ENCODE data around the gene CSNK1E. TPM values are rescaled to one million over a fixed set of nuclear protein-coding genes. Genes with fewer than 3 reads are reported as not detected.

The CSNK1E gene
- total RNA-seq, 1 donor from 2014 or later, result 160 TPM

GRCh38 chr22:38258895-38259294 lies 58.3 kb downstream of the CSNK1E start:
- no peak for DNase-seq (ENCODE audit: low spot score)
- Mint-ChIP-seq H3K4me3 (ENCODE audit: low read depth) (no peak overlapping the region), H3K27me3 (ENCODE audit: low read depth) (no peaks in the 10 kb centered on the region), H3K4me1 (ENCODE audit: low read depth) (peaks cover 7% of the 10 kb centered on the region), H3K27ac (no peak overlapping the region), H3K36me3 (ENCODE audit: low read depth) (no peaks in the 10 kb centered on the region), H3K9me3 (no peaks in the 10 kb centered on the region)
- intact Hi-C loops (cut with micrococcal nuclease), result no loop called here

GRCh38 chr22:38257650-38258250 lies 59.5 kb downstream of the CSNK1E start:
- H3K9me3 Mint-ChIP-seq, result no peaks in the 10 kb centered on the region
- no peak overlapping the region for H3K27ac Mint-ChIP-seq
- peaks cover 7% of the 10 kb centered on the region for H3K4me1 Mint-ChIP-seq (ENCODE audit: low read depth)
- no peak for DNase-seq (ENCODE audit: low spot score)
- no peak overlapping the region for H3K4me3 Mint-ChIP-seq (ENCODE audit: low read depth)
- H3K27me3 Mint-ChIP-seq (ENCODE audit: low read depth), result no peaks in the 10 kb centered on the region
- H3K36me3 Mint-ChIP-seq (ENCODE audit: low read depth), result no peaks in the 10 kb centered on the region
- intact Hi-C loops (cut with micrococcal nuclease), result no loop called here

- Mint-ChIP-seq H3K36me3 (ENCODE audit: low read depth) (no peaks in the 10 kb centered on the region), H3K4me3 (ENCODE audit: low read depth) (no peak overlapping the region), H3K27me3 (ENCODE audit: low read depth) (no peaks in the 10 kb centered on the region), H3K27ac (no peak overlapping the region), H3K4me1 (ENCODE audit: low read depth) (peaks cover 5% of the 10 kb centered on the region), H3K9me3 (no peaks in the 10 kb centered on the region)
- intact Hi-C loops (cut with micrococcal nuclease), result no loop called here
- DNase-seq (ENCODE audit: low spot score), result no peak
Observed at GRCh38 chr22:38257181-38257580, 60.1 kb downstream of the CSNK1E start.

- Mint-ChIP-seq H3K4me1 (ENCODE audit: low read depth) (peaks cover 2% of the 10 kb centered on the region), H3K4me3 (ENCODE audit: low read depth) (no peak overlapping the region), H3K27ac (no peak overlapping the region), H3K36me3 (ENCODE audit: low read depth) (no peaks in the 10 kb centered on the region), H3K9me3 (no peaks in the 10 kb centered on the region), H3K27me3 (ENCODE audit: low read depth) (no peaks in the 10 kb centered on the region)
- intact Hi-C loops (cut with micrococcal nuclease), result no loop called here
- no peak for DNase-seq (ENCODE audit: low spot score)
Observed at GRCh38 chr22:38255697-38256096, 61.5 kb downstream of the CSNK1E start.

- Mint-ChIP-seq H3K4me1 (ENCODE audit: low read depth) (peaks cover 2% of the 10 kb centered on the region), H3K27me3 (ENCODE audit: low read depth) (no peaks in the 10 kb centered on the region), H3K9me3 (no peaks in the 10 kb centered on the region), H3K36me3 (ENCODE audit: low read depth) (no peaks in the 10 kb centered on the region), H3K4me3 (ENCODE audit: low read depth) (no peak overlapping the region), H3K27ac (no peak overlapping the region)
- intact Hi-C loops (cut with micrococcal nuclease), result no loop called here
- DNase-seq (ENCODE audit: low spot score), result no peak
Observed at GRCh38 chr22:38251341-38251692, 65.9 kb downstream of the CSNK1E start.

- Mint-ChIP-seq H3K27me3 (ENCODE audit: low read depth) (no peaks in the 10 kb centered on the region), H3K36me3 (ENCODE audit: low read depth) (no peaks in the 10 kb centered on the region), H3K9me3 (no peaks in the 10 kb centered on the region), H3K27ac (no peak overlapping the region), H3K4me1 (ENCODE audit: low read depth) (peaks cover 2% of the 10 kb centered on the region), H3K4me3 (ENCODE audit: low read depth) (no peak overlapping the region)
- DNase-seq (ENCODE audit: low spot score), result no peak
- intact Hi-C loops (cut with micrococcal nuclease), result no loop called here
Observed at GRCh38 chr22:38250643-38251340, 66.4 kb downstream of the CSNK1E start.

GRCh38 chr22:38249803-38250642 lies 67.2 kb downstream of the CSNK1E start:
- H3K27me3 Mint-ChIP-seq (ENCODE audit: low read depth), result no peaks in the 10 kb centered on the region
- intact Hi-C loops (cut with micrococcal nuclease), result no loop called here
- no peaks in the 10 kb centered on the region for H3K36me3 Mint-ChIP-seq (ENCODE audit: low read depth)
- H3K4me1 Mint-ChIP-seq (ENCODE audit: low read depth), result no peaks in the 10 kb centered on the region
- H3K27ac Mint-ChIP-seq, result no peak overlapping the region
- DNase-seq (ENCODE audit: low spot score), result no peak
- no peaks in the 10 kb centered on the region for H3K9me3 Mint-ChIP-seq
- no peak overlapping the region for H3K4me3 Mint-ChIP-seq (ENCODE audit: low read depth)

- no peaks in the 10 kb centered on the region for H3K4me1 Mint-ChIP-seq (ENCODE audit: low read depth)
- no peak overlapping the region for H3K27ac Mint-ChIP-seq
- no peaks in the 10 kb centered on the region for H3K9me3 Mint-ChIP-seq
- DNase-seq (ENCODE audit: low spot score), result no peak
- intact Hi-C loops (cut with micrococcal nuclease), result no loop called here
- H3K36me3 Mint-ChIP-seq (ENCODE audit: low read depth), result no peaks in the 10 kb centered on the region
- no peak overlapping the region for H3K4me3 Mint-ChIP-seq (ENCODE audit: low read depth)
- H3K27me3 Mint-ChIP-seq (ENCODE audit: low read depth), result no peaks in the 10 kb centered on the region
Observed at GRCh38 chr22:38249301-38249700, 67.9 kb downstream of the CSNK1E start.

GRCh38 chr22:38248280-38248679 lies 69.0 kb downstream of the CSNK1E start:
- Mint-ChIP-seq H3K36me3 (ENCODE audit: low read depth) (peaks cover 7% of the 10 kb centered on the region), H3K4me3 (ENCODE audit: low read depth) (no peak overlapping the region), H3K4me1 (ENCODE audit: low read depth) (no peaks in the 10 kb centered on the region), H3K27me3 (ENCODE audit: low read depth) (no peaks in the 10 kb centered on the region), H3K27ac (no peak overlapping the region), H3K9me3 (no peaks in the 10 kb centered on the region)
- intact Hi-C loops (cut with micrococcal nuclease), result no loop called here
- DNase-seq (ENCODE audit: low spot score), result no peak

GRCh38 chr22:38247713-38248112 lies 69.5 kb downstream of the CSNK1E start:
- no peak for DNase-seq (ENCODE audit: low spot score)
- Mint-ChIP-seq H3K4me1 (ENCODE audit: low read depth) (no peaks in the 10 kb centered on the region), H3K27me3 (ENCODE audit: low read depth) (no peaks in the 10 kb centered on the region), H3K36me3 (ENCODE audit: low read depth) (peaks cover 7% of the 10 kb centered on the region), H3K4me3 (ENCODE audit: low read depth) (no peak overlapping the region), H3K27ac (no peak overlapping the region), H3K9me3 (no peaks in the 10 kb centered on the region)
- intact Hi-C loops (cut with micrococcal nuclease), result no loop called here

GRCh38 chr22:38246692-38247091 lies 70.5 kb downstream of the CSNK1E start:
- H3K27ac Mint-ChIP-seq, result no peak overlapping the region

GRCh38 chr22:38246046-38246658 lies 71.1 kb downstream of the CSNK1E start:
- H3K4me1 Mint-ChIP-seq (ENCODE audit: low read depth), result no peaks in the 10 kb centered on the region
- no peak for DNase-seq (ENCODE audit: low spot score)
- H3K27me3 Mint-ChIP-seq (ENCODE audit: low read depth), result no peaks in the 10 kb centered on the region
- peaks cover 7% of the 10 kb centered on the region for H3K36me3 Mint-ChIP-seq (ENCODE audit: low read depth)
- H3K4me3 Mint-ChIP-seq (ENCODE audit: low read depth), result no peak overlapping the region
- intact Hi-C loops (cut with micrococcal nuclease), result no loop called here
- no peaks in the 10 kb centered on the region for H3K9me3 Mint-ChIP-seq
- no peak overlapping the region for H3K27ac Mint-ChIP-seq

More at GRCh38 chr22:38246692-38247091, 70.5 kb downstream of the CSNK1E start:
- Mint-ChIP-seq H3K27me3 (ENCODE audit: low read depth) (no peaks in the 10 kb centered on the region), H3K4me1 (ENCODE audit: low read depth) (no peaks in the 10 kb centered on the region), H3K36me3 (ENCODE audit: low read depth) (peaks cover 7% of the 10 kb centered on the region), H3K9me3 (no peaks in the 10 kb centered on the region), H3K4me3 (ENCODE audit: low read depth) (no peak overlapping the region)
- no peak for DNase-seq (ENCODE audit: low spot score)
- intact Hi-C loops (cut with micrococcal nuclease), result no loop called here

GRCh38 chr22:38244106-38244505 lies 73.1 kb downstream of the CSNK1E start:
- H3K4me3 Mint-ChIP-seq (ENCODE audit: low read depth), result no peak overlapping the region
- H3K36me3 Mint-ChIP-seq (ENCODE audit: low read depth), result peaks cover 11% of the 10 kb centered on the region
- H3K4me1 Mint-ChIP-seq (ENCODE audit: low read depth), result peaks cover 4% of the 10 kb centered on the region
- H3K27me3 Mint-ChIP-seq (ENCODE audit: low read depth), result no peaks in the 10 kb centered on the region
- intact Hi-C loops (cut with micrococcal nuclease), result no loop called here
- DNase-seq (ENCODE audit: low spot score), result no peak
- H3K27ac Mint-ChIP-seq, result no peak overlapping the region
- no peaks in the 10 kb centered on the region for H3K9me3 Mint-ChIP-seq
